Measurements from ENCODE around the gene LRRIQ3.

LRRIQ3 gene

DNA sequence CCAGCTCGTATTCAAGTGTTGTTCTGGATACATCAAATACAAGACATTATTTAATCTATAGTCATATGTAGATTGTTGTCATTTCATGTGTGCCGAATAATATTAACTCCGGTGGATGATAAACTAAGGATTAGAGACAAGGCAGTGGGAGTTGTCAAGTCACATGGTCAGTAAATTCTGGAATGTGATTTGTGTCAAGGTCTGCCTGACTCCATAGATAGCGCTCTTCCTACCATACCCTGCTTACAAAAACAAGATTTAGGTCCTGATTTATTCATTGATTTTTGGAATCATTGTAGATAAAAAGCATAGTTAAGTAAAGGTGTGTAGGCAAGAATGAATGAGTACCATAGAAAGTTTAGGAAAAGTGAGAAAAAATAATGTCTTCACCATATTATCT, 39.8 kb upstream of the LRRIQ3 start:
- no peak for DNase-seq
- Histone ChIP-seq H3K4me1 (ENCODE audit: low read length) (no peaks in the 10 kb centered on the region), H3K4me3 (ENCODE audit: low read length) (no peak overlapping the region), H3K27me3 (replicated peaks; ENCODE audit: insufficient read depth, low read length) (no peaks in the 10 kb centered on the region), H3K9me2 (replicated peaks; ENCODE audit: insufficient read depth, low read length) (no peaks in the 10 kb centered on the region), H3K4me2 (ENCODE audit: low read depth, low read length) (no peak overlapping the region), H3K79me2 (ENCODE audit: low read length) (no peaks in the 10 kb centered on the region), H3F3A (ENCODE audit: insufficient read depth, low read length) (no peaks in the 10 kb centered on the region), H4K20me1 (ENCODE audit: insufficient read depth, low read length) (no peaks in the 10 kb centered on the region), H3K9me3 (replicated peaks; ENCODE audit: insufficient read depth, low read length) (no peaks in the 10 kb centered on the region), H3K36me3 (replicated peaks; ENCODE audit: insufficient read depth, low read length) (no peaks in the 10 kb centered on the region), H2AFZ (ENCODE audit: low read length) (no peak overlapping the region), H3K9ac (ENCODE audit: low read length) (no peak overlapping the region), H3K27ac (ENCODE audit: low read length) (no peak overlapping the region)
- TF ChIP-seq, protein P1, sequence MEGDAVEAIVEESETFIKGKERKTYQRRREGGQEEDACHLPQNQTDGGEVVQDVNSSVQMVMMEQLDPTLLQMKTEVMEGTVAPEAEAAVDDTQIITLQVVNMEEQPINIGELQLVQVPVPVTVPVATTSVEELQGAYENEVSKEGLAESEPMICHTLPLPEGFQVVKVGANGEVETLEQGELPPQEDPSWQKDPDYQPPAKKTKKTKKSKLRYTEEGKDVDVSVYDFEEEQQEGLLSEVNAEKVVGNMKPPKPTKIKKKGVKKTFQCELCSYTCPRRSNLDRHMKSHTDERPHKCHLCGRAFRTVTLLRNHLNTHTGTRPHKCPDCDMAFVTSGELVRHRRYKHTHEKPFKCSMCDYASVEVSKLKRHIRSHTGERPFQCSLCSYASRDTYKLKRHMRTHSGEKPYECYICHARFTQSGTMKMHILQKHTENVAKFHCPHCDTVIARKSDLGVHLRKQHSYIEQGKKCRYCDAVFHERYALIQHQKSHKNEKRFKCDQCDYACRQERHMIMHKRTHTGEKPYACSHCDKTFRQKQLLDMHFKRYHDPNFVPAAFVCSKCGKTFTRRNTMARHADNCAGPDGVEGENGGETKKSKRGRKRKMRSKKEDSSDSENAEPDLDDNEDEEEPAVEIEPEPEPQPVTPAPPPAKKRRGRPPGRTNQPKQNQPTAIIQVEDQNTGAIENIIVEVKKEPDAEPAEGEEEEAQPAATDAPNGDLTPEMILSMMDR (IDR thresholded peaks at IDR 0.05; ENCODE audit: low read length) = no peak
- TF ChIP-seq EZH2phosphoT487 (IDR thresholded peaks at IDR 0.05; ENCODE audit: low read length) = no peak

- H3K27me3 ChIP-seq (replicated peaks; ENCODE audit: insufficient read depth, low read length) = no peaks in the 10 kb centered on the region
- H3F3A ChIP-seq (ENCODE audit: insufficient read depth, low read length) = no peaks in the 10 kb centered on the region
- no peaks in the 10 kb centered on the region for H4K20me1 ChIP-seq (ENCODE audit: insufficient read depth, low read length)
- no peak overlapping the region for H3K4me3 ChIP-seq (ENCODE audit: low read length)
- H3K27ac ChIP-seq (ENCODE audit: low read length) = no peak overlapping the region
- H3K9me2 ChIP-seq (replicated peaks; ENCODE audit: insufficient read depth, low read length) = no peaks in the 10 kb centered on the region
- no peak for DNase-seq
- TF ChIP-seq, protein P1 (IDR thresholded peaks at IDR 0.05; ENCODE audit: low read length) = no peak
- no peak for TF ChIP-seq EZH2 (optimal IDR thresholded peaks at IDR 0.05; ENCODE audit: low read depth, low read length)
- TF ChIP-seq EZH2phosphoT487 (IDR thresholded peaks at IDR 0.05; ENCODE audit: low read length) = no peak
- no peaks in the 10 kb centered on the region for H3K4me1 ChIP-seq (ENCODE audit: low read length)
- H3K79me2 ChIP-seq (ENCODE audit: low read length) = no peaks in the 10 kb centered on the region
- H3K9me3 ChIP-seq (replicated peaks; ENCODE audit: insufficient read depth, low read length) = no peaks in the 10 kb centered on the region
- no peaks in the 10 kb centered on the region for H3K36me3 ChIP-seq (replicated peaks; ENCODE audit: insufficient read depth, low read length)
- H3K4me2 ChIP-seq (ENCODE audit: low read depth, low read length) = no peak overlapping the region
- H2AFZ ChIP-seq (ENCODE audit: low read length) = no peak overlapping the region
- H3K9ac ChIP-seq (ENCODE audit: low read length) = no peak overlapping the region
Observed at GRCh38 chr1:74237035-74237434, 39.1 kb upstream of the LRRIQ3 start.

DNA sequence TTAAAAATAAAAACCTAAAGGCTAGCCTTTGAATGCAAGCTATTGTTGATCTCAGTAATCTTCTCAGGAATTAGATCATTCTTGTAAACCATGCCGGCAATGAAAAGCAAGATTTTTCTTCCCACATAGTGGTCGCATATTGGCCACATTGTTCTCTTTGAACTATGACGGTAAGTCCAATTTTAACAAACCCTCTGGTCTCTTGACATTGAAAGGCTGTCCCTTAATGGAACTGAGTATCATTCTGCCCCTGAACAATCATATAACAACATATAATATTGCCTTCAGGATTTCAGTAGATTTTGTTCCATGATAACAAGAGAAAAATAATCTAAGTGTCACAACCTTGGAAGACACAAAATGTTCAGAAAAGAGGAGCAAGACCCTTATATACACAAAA, 38.5 kb upstream of the LRRIQ3 start:
- Histone ChIP-seq H3K4me3 (ENCODE audit: low read length) (no peak overlapping the region), H3K79me2 (ENCODE audit: low read length) (no peaks in the 10 kb centered on the region), H3K9me2 (replicated peaks; ENCODE audit: insufficient read depth, low read length) (no peaks in the 10 kb centered on the region), H3K9me3 (replicated peaks; ENCODE audit: insufficient read depth, low read length) (no peaks in the 10 kb centered on the region), H3K27me3 (replicated peaks; ENCODE audit: insufficient read depth, low read length) (no peaks in the 10 kb centered on the region), H2AFZ (ENCODE audit: low read length) (no peak overlapping the region), H3F3A (ENCODE audit: insufficient read depth, low read length) (no peaks in the 10 kb centered on the region), H4K20me1 (ENCODE audit: insufficient read depth, low read length) (no peaks in the 10 kb centered on the region), H3K4me2 (ENCODE audit: low read depth, low read length) (no peak overlapping the region), H3K27ac (ENCODE audit: low read length) (no peak overlapping the region), H3K4me1 (ENCODE audit: low read length) (no peaks in the 10 kb centered on the region), H3K9ac (ENCODE audit: low read length) (no peak overlapping the region), H3K36me3 (replicated peaks; ENCODE audit: insufficient read depth, low read length) (no peaks in the 10 kb centered on the region)
- no peak for TF ChIP-seq EZH2phosphoT487 (IDR thresholded peaks at IDR 0.05; ENCODE audit: low read length)
- TF ChIP-seq, protein P1 (IDR thresholded peaks at IDR 0.05; ENCODE audit: low read length) = no peak
- TF ChIP-seq EZH2 (optimal IDR thresholded peaks at IDR 0.05; ENCODE audit: low read depth, low read length) = no peak
- no peak for DNase-seq

Data from MM.1S (cell line).